IMR-90 (cell line): ENCODE measurements around the gene NUTM2A. TPM values are rescaled to one million over a fixed set of nuclear protein-coding genes. Genes with fewer than 3 reads are reported as not detected.
"Not testable (repeated sequence)": the region's sequence is repeated elsewhere in the genome, so short reads cannot be mapped to it uniquely, and the experiment has no call there.

Source experiments
- ATAC-seq: fragments of 200-7000 bp; cut with Tn5 transposase; 2 replicates; pipeline ENCODE4 v1.9.1; 2020; ENCODE audit warnings: low read depth, mild to moderate bottlenecking, moderate library complexity
- BruUV-seq: library from RNA; stranded (reverse); fragments of 400-500 nt; replicated peaks from 2 replicates; lab custom pipeline; 2021; lab: Mats Ljungman, UMichigan
- CTCF ChIA-PET: fragments of 300-600 bp; formaldehyde crosslinking; extraction: SDS; loops from one replicate; lab custom pipeline; 2021; ENCODE audit warnings: antibody characterized with exemption; lab: Yijun Ruan, JAX
- POLR2A ChIA-PET: fragments of 300-600 bp; sonication (Branson Sonifier 250); formaldehyde crosslinking; loops from one replicate; lab custom pipeline; 2022; ENCODE audit warnings: antibody characterized with exemption; ENCODE audit not compliant: unreplicated experiment; lab: Charles Lee
- DNase-seq: peaks from one replicate; pipeline ENCODE4 v3.0.0; 2013
- H2AFZ ChIP-seq: replicated peaks from 2 replicates; pipeline ENCODE3; 2013; ENCODE audit warnings: low read length, mild to moderate bottlenecking; ENCODE audit not compliant: poor library complexity
- H2AK5ac ChIP-seq: 2 replicates; pipeline ENCODE4 v1.6.1; 2013; ENCODE audit warnings: low read depth, low read length, inconsistent platforms
- H2AK9ac ChIP-seq: replicated peaks from 2 replicates; pipeline ENCODE3; 2013; ENCODE audit warnings: mild to moderate bottlenecking, low read depth, low read length, moderate library complexity; ENCODE audit not compliant: poor library complexity
- H2BK120ac ChIP-seq: 2 replicates; pipeline ENCODE4 v1.6.1; 2013; ENCODE audit warnings: low read depth, low read length, inconsistent platforms
- H2BK15ac ChIP-seq: 3 replicates; pipeline ENCODE4 v1.6.1; 2013; ENCODE audit warnings: low read depth, low read length, inconsistent platforms
- H2BK20ac ChIP-seq: 2 replicates; pipeline ENCODE4 v1.6.1; 2013; ENCODE audit warnings: low read depth, mild to moderate bottlenecking, inconsistent platforms, low read length, moderate library complexity
- H2BK5ac ChIP-seq: 2 replicates; pipeline ENCODE4 v1.6.1; 2013; ENCODE audit warnings: mild to moderate bottlenecking, low read depth, low read length, inconsistent platforms; ENCODE audit not compliant: poor library complexity, severe bottlenecking
- H3K14ac ChIP-seq: replicated peaks from 2 replicates; pipeline ENCODE4 v1.6.1; 2013; ENCODE audit warnings: low read depth, low read length, inconsistent platforms
- H3K18ac ChIP-seq: 2 replicates; pipeline ENCODE4 v1.6.1; 2013; ENCODE audit warnings: low read depth, low read length, control low read depth
- H3K23ac ChIP-seq: 2 replicates; pipeline ENCODE4 v1.6.1; 2013; ENCODE audit warnings: low read depth, low read length, inconsistent platforms
- H3K27ac ChIP-seq: 2 replicates; pipeline ENCODE4 v1.5.1; 2013; ENCODE audit warnings: mild to moderate bottlenecking, control low read depth, low read length; ENCODE audit not compliant: insufficient read depth
- H3K27me3 ChIP-seq: 2 replicates; pipeline ENCODE4 v1.6.1; 2013; ENCODE audit warnings: low read length; ENCODE audit not compliant: control insufficient read depth, insufficient read depth
- H3K36me3 ChIP-seq: 2 replicates; pipeline ENCODE4 v1.6.1; 2013; ENCODE audit warnings: low read length, mixed read lengths; ENCODE audit not compliant: control insufficient read depth, insufficient read depth
- H3K4ac ChIP-seq: 2 replicates; pipeline ENCODE4 v1.6.1; 2013; ENCODE audit warnings: low read depth, low read length, inconsistent platforms
- H3K4me1 ChIP-seq: 2 replicates; pipeline ENCODE4 v1.6.1; 2013; ENCODE audit warnings: low read length, mixed read lengths; ENCODE audit not compliant: control insufficient read depth, insufficient read depth
- H3K4me2 ChIP-seq: 2 replicates; pipeline ENCODE4 v1.6.1; 2013; ENCODE audit warnings: low read depth, mild to moderate bottlenecking, control low read depth, low read length, moderate library complexity
- H3K4me3 ChIP-seq: 2 replicates; pipeline ENCODE4 v1.5.1; 2013; ENCODE audit warnings: low read depth, mild to moderate bottlenecking, control low read depth, low read length, moderate library complexity; ENCODE audit not compliant: insufficient read depth
- H3K56ac ChIP-seq: 2 replicates; pipeline ENCODE4 v1.6.1; 2013; ENCODE audit warnings: low read length, inconsistent platforms; ENCODE audit not compliant: insufficient read depth; ENCODE audit errors: extremely low read depth
- H3K79me1 ChIP-seq, 2 experiments: 2 replicates each; pipeline ENCODE4 v1.6.1; 2013; ENCODE audit warnings: low read length in 2 of 2, inconsistent platforms in 1 of 2, low read depth in 1 of 2
- H3K9ac ChIP-seq: 2 replicates; pipeline ENCODE4 v1.6.1; 2013; ENCODE audit warnings: low read depth, low read length, control low read depth
- H3K9me1 ChIP-seq: 2 replicates; pipeline ENCODE4 v1.6.1; 2013; ENCODE audit warnings: low read length, inconsistent platforms; ENCODE audit not compliant: insufficient read depth
- H3K9me3 ChIP-seq: 2 replicates; pipeline ENCODE4 v1.6.1; 2013; ENCODE audit warnings: low read length; ENCODE audit not compliant: control insufficient read depth, insufficient read depth
- H4K20me1 ChIP-seq: 2 replicates; pipeline ENCODE4 v1.6.1; 2013; ENCODE audit warnings: low read length, inconsistent platforms; ENCODE audit not compliant: insufficient read depth
- H4K5ac ChIP-seq: 2 replicates; pipeline ENCODE4 v1.6.1; 2013; ENCODE audit warnings: mild to moderate bottlenecking, low read depth, low read length, control low read depth
- H4K8ac ChIP-seq, 2 experiments: 2 replicates each; pipeline ENCODE4 v1.6.1; 2013; ENCODE audit warnings: low read depth in 2 of 2, low read length in 2 of 2, control low read depth in 1 of 2, inconsistent platforms in 1 of 2
- H4K91ac ChIP-seq: 2 replicates; pipeline ENCODE4 v1.6.1; 2013; ENCODE audit warnings: low read depth, low read length, inconsistent platforms; ENCODE audit not compliant: insufficient read depth
- WGBS, 2 experiments: methylation state at CpG; one replicate each; pipeline versions ENCODE4 v1.1.5 to v1.1.7; 2013; ENCODE audit warnings: missing lambda C conversion rate in 2 of 2; ENCODE audit not compliant: insufficient read length in 1 of 2; ENCODE audit errors: extremely low coverage in 2 of 2; 5-methylcytosine and 5-hydroxymethylcytosine counted together
- dilution Hi-C: fragments of 300-500 bp; cut with HindIII; formaldehyde crosslinking; loops from one replicate; pipeline ENCODE4 v1.14.3; 2018; ENCODE audit warnings: low sequenced_read_pairs; ENCODE audit not compliant: unreplicated experiment
- in situ Hi-C: fragments of 300-500 bp; cut with MboI; formaldehyde crosslinking; loops from 3 replicates; pipeline ENCODE4 v1.14.3; 2019; ENCODE audit warnings: low sequenced_read_pairs, inconsistent platforms, mixed read lengths
- intact Hi-C: fragments of 100-400 bp; cut with micrococcal nuclease; formaldehyde crosslinking; loops from 2 replicates; pipeline ENCODE4 v1.10.0; 2022
- polyA plus RNA-seq, 3 experiments: library from polyadenylated mRNA; depleted of rRNA; stranded (reverse); fragments of >200 nt; gene quantifications; 2 replicates each; pipeline ENCODE4 v1.2.3, GENCODE V29; 2012; ENCODE audit warnings: low replicate concordance in 1 of 3
- total RNA-seq: library from RNA; depleted of rRNA; stranded (reverse); fragments of >200 nt; gene quantifications from 2 replicates; pipeline ENCODE4 v1.2.3, GENCODE V29; 2012

Gene NUTM2A
- total and polyA plus RNA-seq, 2 of the 4 experiments (the other 2 are of a cell fraction): 0.10 to 0.18 TPM

DNA sequence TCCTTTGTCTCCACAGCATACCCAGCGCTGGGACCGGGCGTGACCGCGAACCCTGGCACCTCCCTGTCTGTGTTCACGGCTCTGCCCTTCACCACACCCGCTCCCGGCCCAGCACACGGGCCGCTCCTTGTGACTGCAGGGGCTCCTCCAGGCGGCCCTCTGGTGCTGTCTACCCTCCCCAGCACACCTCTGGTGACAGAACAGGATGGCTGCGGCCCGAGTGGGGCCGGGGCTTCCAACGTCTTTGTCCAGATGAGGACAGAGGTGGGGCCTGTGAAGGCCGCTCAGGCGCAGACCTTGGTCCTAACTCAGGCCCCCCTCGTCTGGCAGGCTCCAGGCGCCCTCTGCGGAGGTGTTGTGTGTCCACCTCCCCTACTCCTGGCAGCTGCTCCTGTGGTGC is 3.0 kb downstream of the NUTM2A start:
- H3K9ac ChIP-seq, H3K23ac ChIP-seq, H3K9me3 ChIP-seq, BruUV-seq, H2BK5ac ChIP-seq, H3K18ac ChIP-seq, H3K9me1 ChIP-seq, H4K20me1 ChIP-seq, in situ Hi-C loops, H3K79me1 ChIP-seq, H4K91ac ChIP-seq, H2BK15ac ChIP-seq, ATAC-seq, H2BK20ac ChIP-seq, DNase-seq, H3K14ac ChIP-seq, H2AFZ ChIP-seq, H2AK5ac ChIP-seq, H4K5ac ChIP-seq, H3K4me3 ChIP-seq, H2AK9ac ChIP-seq, POLR2A ChIA-PET, H3K4me2 ChIP-seq, H3K56ac ChIP-seq, H3K4me1 ChIP-seq, H3K27ac ChIP-seq, intact Hi-C loops, H3K27me3 ChIP-seq, H4K8ac ChIP-seq, H2BK120ac ChIP-seq, H3K36me3 ChIP-seq, H3K4ac ChIP-seq, dilution Hi-C loops, CTCF ChIA-PET: not testable (repeated sequence)
- WGBS, 2 experiments: no CpG with 5 or more reads among the region's 20 CpGs

DNA sequence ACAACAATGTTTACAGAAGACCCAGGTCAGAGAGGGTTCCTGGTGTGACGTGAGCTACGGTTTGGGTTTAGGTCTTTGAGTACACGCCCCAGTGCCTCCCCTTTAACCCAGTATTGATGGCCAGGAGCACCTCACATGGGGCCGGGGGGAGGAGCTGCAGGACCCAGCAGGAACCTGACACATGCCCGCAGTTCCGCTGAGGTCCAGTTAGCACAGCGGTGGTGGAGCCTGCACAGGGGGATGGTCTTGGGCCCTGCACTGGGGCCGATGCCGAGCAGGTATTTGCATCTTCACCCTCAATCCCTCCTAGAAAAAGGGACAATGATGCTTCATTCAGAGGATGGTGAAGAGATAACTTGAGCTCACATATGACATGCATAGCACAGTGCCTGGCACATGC is 4.0 kb downstream of the NUTM2A start:
- dilution Hi-C loops, H2BK20ac ChIP-seq, H3K14ac ChIP-seq, H3K27ac ChIP-seq, H3K36me3 ChIP-seq, H4K5ac ChIP-seq, H2AK9ac ChIP-seq, H3K4me1 ChIP-seq, H2AK5ac ChIP-seq, H3K4me3 ChIP-seq, POLR2A ChIA-PET, DNase-seq, H2BK5ac ChIP-seq, H4K20me1 ChIP-seq, H2BK120ac ChIP-seq, H3K9ac ChIP-seq, H3K9me3 ChIP-seq, H3K27me3 ChIP-seq, ATAC-seq, BruUV-seq, intact Hi-C loops, H3K4ac ChIP-seq, H3K23ac ChIP-seq, in situ Hi-C loops, H3K79me1 ChIP-seq, H3K18ac ChIP-seq, H3K4me2 ChIP-seq, H3K56ac ChIP-seq, H4K91ac ChIP-seq, CTCF ChIA-PET, H2BK15ac ChIP-seq, H2AFZ ChIP-seq, H3K9me1 ChIP-seq, H4K8ac ChIP-seq: not testable (repeated sequence)
- WGBS, 2 experiments: 100% methylated on average over 1 of the region's 9 CpGs; no CpG with 5 or more reads in 1 of the 2 experiments
